WERI-Rb-1 (cell line): ENCODE results near the gene ACSF2.
"Not testable (repeated sequence)": the region's sequence is repeated elsewhere in the genome, so short reads cannot be mapped to it uniquely, and the experiment has no call there.

Experiments used
- DNase-seq: peaks from one replicate; pipeline ENCODE4 v3.0.0-alpha.2; 2020
- H3K27ac ChIP-seq: fragments of 250-450 bp; sonication (Bioruptor Pico); 2 replicates; pipeline ENCODE4 v1.5.1; 2020; ENCODE audit warnings: mild to moderate bottlenecking, moderate library complexity
- H3K27me3 ChIP-seq: fragments of 250-450 bp; sonication (Bioruptor Pico); 2 replicates; pipeline ENCODE4 v1.5.1; 2021; ENCODE audit warnings: mild to moderate bottlenecking, low read depth, moderate library complexity; ENCODE audit not compliant: insufficient read depth, severe bottlenecking
- H3K36me3 ChIP-seq: fragments of 250-450 bp; sonication (Bioruptor Pico); 2 replicates; pipeline ENCODE4 v1.5.1; 2020; ENCODE audit warnings: mild to moderate bottlenecking, moderate library complexity
- H3K4me3 ChIP-seq: 2 replicates; pipeline ENCODE4 v1.5.1; 2011; ENCODE audit warnings: low read depth, mild to moderate bottlenecking, control low read depth, low read length
- H3K9me3 ChIP-seq: fragments of 250-450 bp; sonication (Bioruptor Pico); 2 replicates; pipeline ENCODE4 v1.5.1; 2021; ENCODE audit warnings: mild to moderate bottlenecking, moderate library complexity; ENCODE audit not compliant: severe bottlenecking
- TF ChIP-seq, protein P1 (sequence below): IDR thresholded peaks from 2 replicates; pipeline ENCODE4 v1.5.1; 2011; ENCODE audit warnings: low read depth, mild to moderate bottlenecking, control low read depth, inconsistent platforms, low read length

The ACSF2 gene

DNA sequence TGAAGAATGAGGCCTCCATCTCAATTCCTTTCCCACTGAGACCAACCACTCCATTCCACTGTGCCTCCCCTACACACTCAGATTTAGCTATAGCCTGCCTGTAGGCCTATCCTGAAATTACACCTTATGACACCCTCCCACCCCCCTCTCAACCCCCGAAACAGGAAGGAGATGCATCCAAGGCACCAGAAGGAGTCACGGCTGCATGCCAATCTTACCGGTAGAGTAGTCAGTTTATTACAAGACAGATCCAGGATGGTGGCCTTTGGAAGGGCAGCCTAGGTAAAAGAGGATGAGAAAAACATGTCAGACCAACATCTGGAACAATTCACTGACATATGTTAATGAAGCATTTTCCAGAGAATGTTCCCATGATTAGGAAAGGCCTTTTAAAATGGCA lies 31.3 kb upstream of the ACSF2 start:
- H3K4me3 ChIP-seq = no peak overlapping the region
- no peaks in the 10 kb centered on the region for H3K27me3 ChIP-seq
- TF ChIP-seq, protein P1, sequence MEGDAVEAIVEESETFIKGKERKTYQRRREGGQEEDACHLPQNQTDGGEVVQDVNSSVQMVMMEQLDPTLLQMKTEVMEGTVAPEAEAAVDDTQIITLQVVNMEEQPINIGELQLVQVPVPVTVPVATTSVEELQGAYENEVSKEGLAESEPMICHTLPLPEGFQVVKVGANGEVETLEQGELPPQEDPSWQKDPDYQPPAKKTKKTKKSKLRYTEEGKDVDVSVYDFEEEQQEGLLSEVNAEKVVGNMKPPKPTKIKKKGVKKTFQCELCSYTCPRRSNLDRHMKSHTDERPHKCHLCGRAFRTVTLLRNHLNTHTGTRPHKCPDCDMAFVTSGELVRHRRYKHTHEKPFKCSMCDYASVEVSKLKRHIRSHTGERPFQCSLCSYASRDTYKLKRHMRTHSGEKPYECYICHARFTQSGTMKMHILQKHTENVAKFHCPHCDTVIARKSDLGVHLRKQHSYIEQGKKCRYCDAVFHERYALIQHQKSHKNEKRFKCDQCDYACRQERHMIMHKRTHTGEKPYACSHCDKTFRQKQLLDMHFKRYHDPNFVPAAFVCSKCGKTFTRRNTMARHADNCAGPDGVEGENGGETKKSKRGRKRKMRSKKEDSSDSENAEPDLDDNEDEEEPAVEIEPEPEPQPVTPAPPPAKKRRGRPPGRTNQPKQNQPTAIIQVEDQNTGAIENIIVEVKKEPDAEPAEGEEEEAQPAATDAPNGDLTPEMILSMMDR = no peak
- H3K9me3 ChIP-seq = no peaks in the 10 kb centered on the region
- DNase-seq = no peak
- peaks cover 59% of the 10 kb centered on the region for H3K36me3 ChIP-seq
- H3K27ac ChIP-seq = no peak overlapping the region

DNA sequence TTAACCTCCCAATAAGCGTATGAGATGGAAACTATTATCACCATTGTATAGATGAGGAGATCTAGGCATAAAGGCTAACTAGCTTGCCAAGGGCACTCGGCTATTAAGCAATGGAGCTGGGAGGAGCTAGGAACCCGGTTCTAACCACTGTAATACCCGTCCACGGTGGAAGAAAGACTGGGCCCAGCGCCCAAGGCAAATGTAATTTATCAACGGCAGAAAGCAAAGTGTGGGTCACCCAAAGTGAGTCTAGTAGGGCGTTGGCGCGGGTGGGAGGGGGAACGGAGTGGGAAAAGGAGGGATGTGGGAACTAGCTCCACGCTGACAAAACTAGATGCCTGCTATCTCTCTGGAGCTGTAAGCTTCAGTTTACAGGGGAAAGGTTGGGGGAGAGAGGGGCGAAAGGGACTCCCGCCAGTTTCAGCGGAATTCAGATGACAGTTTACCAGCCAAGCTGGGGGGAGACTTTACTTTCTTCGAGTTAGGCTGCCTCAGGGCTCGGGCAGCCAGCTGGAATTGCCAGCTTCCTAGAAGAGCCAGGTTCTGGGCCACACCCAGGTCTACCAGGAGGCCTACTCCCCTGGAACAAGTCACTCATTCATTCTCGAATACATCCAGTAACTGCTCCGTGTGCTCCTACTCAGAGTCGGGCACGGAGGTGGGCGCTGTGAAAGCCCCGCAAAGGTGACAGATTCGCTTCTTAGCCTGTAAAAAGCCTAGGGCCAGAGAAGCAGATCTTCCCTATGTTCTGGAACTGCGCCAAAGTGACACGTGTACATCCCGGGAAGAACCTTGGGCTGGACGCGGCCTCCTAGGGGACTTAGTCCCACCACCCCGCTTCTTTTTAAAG lies 29.5 kb upstream of the ACSF2 start:
- TF ChIP-seq, protein P1 = no peak
- H3K36me3 ChIP-seq = peaks cover 44% of the 10 kb centered on the region
- no peaks in the 10 kb centered on the region for H3K9me3 ChIP-seq
- H3K27ac ChIP-seq = peak overlapping the region; percentile 79
- no peak for DNase-seq
- H3K27me3 ChIP-seq = no peaks in the 10 kb centered on the region
- H3K4me3 ChIP-seq = peak overlapping the region; percentile 88

DNA sequence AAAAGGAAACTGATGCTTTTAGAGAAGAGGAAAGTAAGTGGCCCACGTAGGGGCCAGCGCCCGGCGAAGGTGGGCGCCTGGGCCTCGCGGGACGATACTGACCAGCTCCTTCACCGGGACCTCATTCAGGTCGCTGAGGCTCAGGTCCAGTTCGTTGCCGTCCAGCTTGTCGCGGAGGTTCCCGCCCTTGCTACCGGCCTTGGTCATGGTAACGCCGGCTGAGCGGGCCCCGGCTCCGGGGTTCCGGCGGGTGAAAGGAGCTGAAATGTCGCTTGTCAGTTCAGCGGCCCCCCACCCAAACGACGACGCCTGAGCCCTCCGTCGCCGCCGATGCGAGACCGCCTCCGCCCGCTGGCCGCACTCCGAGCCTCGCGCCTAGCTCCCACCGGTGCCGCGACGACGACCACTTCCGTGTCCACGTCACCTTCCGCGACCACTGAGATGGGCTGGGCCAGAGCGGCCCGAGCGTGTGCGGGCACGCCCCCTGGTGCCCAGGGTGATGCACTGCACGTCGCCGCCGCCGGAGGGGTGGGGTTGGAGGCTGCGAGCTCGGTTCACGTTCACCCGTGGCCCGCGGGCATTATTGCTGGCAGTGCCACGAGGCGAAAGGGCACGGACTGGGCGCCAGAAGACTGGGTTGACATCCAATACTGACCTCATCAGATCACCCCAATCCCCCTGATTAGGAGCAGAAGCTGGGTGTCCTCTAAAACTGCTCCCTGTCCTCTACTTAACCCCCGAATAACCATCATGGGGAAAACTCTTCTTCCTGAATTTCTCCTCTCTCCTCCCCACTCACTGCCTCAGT lies 28.7 kb upstream of the ACSF2 start, which contains the start of gene LRRC59:
LRRC59 (minus strand) TSS at position 413 of the 808 bp plus-strand sequence; CDS start at position 207, 206 bp downstream.
- TF ChIP-seq, protein P1 = peak; percentile 100
- DNase-seq = peak; percentile 92
- H3K36me3 ChIP-seq = peaks cover 36% of the 10 kb centered on the region
- peak within 1 kb of the TSS; percentile 88 for H3K4me3 ChIP-seq
- peak within 1 kb of the TSS; percentile 79 for H3K27ac ChIP-seq
- no peaks in the 10 kb centered on the region for H3K9me3 ChIP-seq
- H3K27me3 ChIP-seq = no peaks in the 10 kb centered on the region

DNA sequence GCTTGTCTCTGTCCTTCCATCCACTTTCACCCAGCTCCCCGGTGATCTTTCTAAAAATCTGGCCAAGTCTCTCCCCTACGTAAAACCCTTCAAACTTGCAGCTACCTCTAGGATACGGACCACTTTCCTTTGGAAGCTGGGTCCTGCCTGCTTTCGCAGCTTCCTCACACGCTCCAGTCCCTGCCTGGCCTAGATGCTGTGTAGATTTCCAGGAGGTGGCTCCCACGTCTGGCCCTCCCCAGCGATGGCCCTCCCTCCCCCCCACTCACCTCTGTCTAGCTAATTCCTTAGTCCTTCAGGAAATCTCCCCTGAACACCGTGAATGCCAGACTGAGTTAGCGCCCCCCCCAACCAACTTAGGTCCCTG lies 28.1 kb upstream of the ACSF2 start:
- H3K27me3 ChIP-seq = no peaks in the 10 kb centered on the region
- peak; percentile 38 for DNase-seq
- H3K4me3 ChIP-seq = peak overlapping the region; percentile 88
- peaks cover 30% of the 10 kb centered on the region for H3K36me3 ChIP-seq
- peak overlapping the region; percentile 79 for H3K27ac ChIP-seq
- TF ChIP-seq, protein P1 = no peak
- no peaks in the 10 kb centered on the region for H3K9me3 ChIP-seq

DNA sequence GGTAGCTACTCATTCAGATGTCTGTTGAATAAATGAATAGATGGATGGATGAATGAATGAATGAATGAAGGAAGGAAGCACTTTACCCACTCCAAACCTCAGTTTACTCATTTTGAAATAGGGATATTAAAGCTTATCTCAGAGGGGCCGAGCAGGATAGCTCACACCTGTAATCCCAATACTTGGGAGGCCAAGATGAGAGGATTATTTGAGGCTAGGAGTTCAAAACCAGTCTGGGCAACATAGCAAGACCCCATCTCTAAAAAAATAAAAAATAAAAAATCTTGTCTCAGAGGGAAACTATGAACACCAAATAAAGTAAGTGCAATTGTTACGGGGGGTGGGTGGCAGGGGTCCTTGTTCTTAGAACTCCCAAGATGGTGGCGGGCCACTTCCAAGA lies 27.3 kb upstream of the ACSF2 start:
- peaks cover 22% of the 10 kb centered on the region for H3K36me3 ChIP-seq
- H3K9me3 ChIP-seq, H3K27me3 ChIP-seq, H3K27ac ChIP-seq, DNase-seq, H3K4me3 ChIP-seq: not testable (repeated sequence)

DNA sequence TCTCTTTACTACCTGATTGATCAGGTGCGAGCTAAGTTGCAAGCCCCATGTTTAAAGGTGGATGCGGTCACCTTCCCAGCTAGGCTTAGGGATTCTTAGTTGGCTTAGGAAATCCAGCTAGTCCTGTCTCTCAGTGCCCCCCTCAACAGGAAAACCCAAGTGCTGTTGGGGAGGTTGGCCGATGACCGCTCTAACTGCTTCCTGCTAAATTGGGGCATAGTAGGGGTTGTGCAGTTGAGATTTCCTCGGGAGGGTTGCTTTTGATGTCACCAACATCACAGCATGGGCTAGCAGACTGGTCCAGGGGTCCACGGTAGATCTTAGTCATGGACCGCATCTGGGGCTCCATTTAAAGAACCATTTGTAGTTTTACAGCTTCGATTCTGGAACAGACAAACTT lies 26.4 kb upstream of the ACSF2 start:
- H3K36me3 ChIP-seq = peaks cover 13% of the 10 kb centered on the region
- H3K4me3 ChIP-seq, DNase-seq, H3K27me3 ChIP-seq, H3K27ac ChIP-seq, H3K9me3 ChIP-seq: not testable (repeated sequence)

DNA sequence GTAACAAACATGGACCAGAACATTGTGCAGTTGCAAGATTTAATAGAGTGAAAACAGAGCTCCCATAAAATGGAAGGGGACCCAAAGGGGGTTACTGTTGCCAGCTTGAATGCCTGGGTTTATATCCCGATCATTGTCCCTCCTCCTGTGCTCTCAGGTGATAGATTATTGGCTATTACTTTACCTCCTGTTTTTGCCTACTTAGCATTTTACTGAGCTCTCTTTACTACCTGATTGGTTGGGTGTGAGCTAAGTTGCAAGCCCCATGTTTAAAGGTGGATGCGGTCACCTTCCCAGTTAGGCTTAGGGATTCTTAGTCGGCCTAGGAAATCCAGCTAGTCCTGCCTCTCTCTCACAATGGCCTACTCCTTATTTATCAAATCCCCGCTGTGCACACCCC lies 20.7 kb upstream of the ACSF2 start:
- not testable (repeated sequence) for H3K36me3 ChIP-seq, H3K27ac ChIP-seq, H3K9me3 ChIP-seq, H3K27me3 ChIP-seq, H3K4me3 ChIP-seq, DNase-seq
